HL-60 (cell line): ENCODE measurements around the gene CSGALNACT2.

Experiments used
- DNase-seq, 2 experiments: peaks; one replicate each; pipeline ENCODE4 v3.0.0-alpha.2; 2010 to 2020; ENCODE audit warnings: low read depth in 1 of 2, low spot score in 1 of 2
- H3K27ac ChIP-seq: fragments of 250-450 bp; sonication (Bioruptor Pico); replicated peaks from 2 replicates; pipeline ENCODE4 v1.5.1; 2020; ENCODE audit warnings: mild to moderate bottlenecking, moderate library complexity
- H3K27me3 ChIP-seq: fragments of 250-450 bp; sonication (Bioruptor Pico); 2 replicates; pipeline ENCODE4 v1.5.1; 2021; ENCODE audit warnings: mild to moderate bottlenecking, moderate library complexity; ENCODE audit not compliant: insufficient read depth, poor library complexity, severe bottlenecking
- H3K4me3 ChIP-seq: replicated peaks from 2 replicates; pipeline ENCODE4 v1.5.1; 2011; ENCODE audit warnings: mild to moderate bottlenecking, control low read depth, low read length; ENCODE audit not compliant: insufficient read depth
- CTCF ChIP-seq: IDR thresholded peaks from one replicate; pipeline ENCODE4 v1.5.1; 2011; ENCODE audit warnings: low read length, control low read depth, inconsistent platforms; ENCODE audit not compliant: insufficient read depth
- GABPA ChIP-seq: IDR thresholded peaks from 2 replicates; pipeline ENCODE4 v1.6.1; 2012; ENCODE audit warnings: low read depth
- POLR2AphosphoS5 ChIP-seq: IDR thresholded peaks from 2 replicates; pipeline ENCODE4 v1.6.1; 2012; ENCODE audit warnings: low read depth
- REST ChIP-seq: IDR thresholded peaks from 2 replicates; pipeline ENCODE4 v1.6.1; 2012; ENCODE audit warnings: low read depth; ENCODE audit not compliant: insufficient replicate concordance
- SPI1 ChIP-seq: IDR thresholded peaks from 2 replicates; pipeline ENCODE4 v1.6.1; 2012; ENCODE audit warnings: low read depth, mild to moderate bottlenecking, borderline replicate concordance

CSGALNACT2 gene

GRCh38 chr10:43124574-43125273, 13.5 kb upstream of the CSGALNACT2 start:
- TF ChIP-seq GABPA: no peak
- no peak for TF ChIP-seq SPI1
- TF ChIP-seq POLR2AphosphoS5: no peak
- TF ChIP-seq REST: no peak
- TF ChIP-seq CTCF: no peak
- H3K27ac ChIP-seq: no peak overlapping the region
- no peak for DNase-seq
- H3K27me3 ChIP-seq: no peaks in the 10 kb centered on the region
- no peak overlapping the region for H3K4me3 ChIP-seq

- H3K27me3 ChIP-seq: no peaks in the 10 kb centered on the region
- no peak overlapping the region for H3K4me3 ChIP-seq
- DNase-seq: no peak
- H3K27ac ChIP-seq: no peak overlapping the region
- no peak for TF ChIP-seq POLR2AphosphoS5
Observed at GRCh38 chr10:43125274-43125845, 12.9 kb upstream of the CSGALNACT2 start.

GRCh38 chr10:43125881-43126731, 12.1 kb upstream of the CSGALNACT2 start:
- DNase-seq: no peak
- Histone ChIP-seq H3K27me3 (no peaks in the 10 kb centered on the region), H3K27ac (no peak overlapping the region), H3K4me3 (no peak overlapping the region)
- TF ChIP-seq POLR2AphosphoS5: no peak
- no peak for TF ChIP-seq REST
- no peak for TF ChIP-seq CTCF
- no peak for TF ChIP-seq SPI1
- TF ChIP-seq GABPA: no peak

- no peak for DNase-seq
- H3K27me3 ChIP-seq: no peaks in the 10 kb centered on the region
- H3K27ac ChIP-seq: no peak overlapping the region
- TF ChIP-seq REST (no peak), CTCF (no peak), POLR2AphosphoS5 (no peak), GABPA (no peak), SPI1 (no peak)
- no peak overlapping the region for H3K4me3 ChIP-seq
Observed at GRCh38 chr10:43126759-43127424, 11.4 kb upstream of the CSGALNACT2 start.
